Small intestine (tissue), 7 donors: ENCODE results near the gene GNA15. TPM values are rescaled to one million over a fixed set of nuclear protein-coding genes. Genes with fewer than 3 reads are reported as not detected.

Experiments
- DNase-seq, 2 donors: peaks; one replicate each; pipeline versions ENCODE4 v3.0.0 to v3.0.0-alpha.2; 2013
- FAIRE-seq: peaks from 2 replicates; lab custom pipeline; 2012; peaks lifted over from hg19 to GRCh38; lab: Jason Lieb, UNC
- H3K27ac ChIP-seq, 3 donors: one replicate each; pipeline ENCODE4 v1.5.1; 2013; ENCODE audit warnings: low read length in 2 of 3, mild to moderate bottlenecking in 2 of 3, control low read depth in 1 of 3, inconsistent platforms in 1 of 3, low read depth in 1 of 3, moderate library complexity in 1 of 3
- H3K27me3 ChIP-seq, 3 donors: one replicate each; pipeline ENCODE4 v1.6.1; 2013; ENCODE audit warnings: low read length in 3 of 3, inconsistent platforms in 1 of 3; ENCODE audit not compliant: control insufficient read depth in 3 of 3, insufficient read depth in 3 of 3
- H3K36me3 ChIP-seq, 3 donors: one replicate each; pipeline ENCODE4 v1.6.1; 2013; ENCODE audit warnings: low read length in 3 of 3, inconsistent platforms in 1 of 3, low read depth in 1 of 3, mild to moderate bottlenecking in 1 of 3, moderate library complexity in 1 of 3; ENCODE audit not compliant: control insufficient read depth in 3 of 3, insufficient read depth in 2 of 3
- H3K4me1 ChIP-seq, 3 donors: one replicate each; pipeline ENCODE4 v1.6.1; 2013; ENCODE audit warnings: low read length in 2 of 3, inconsistent platforms in 1 of 3, low read depth in 1 of 3, mild to moderate bottlenecking in 1 of 3, moderate library complexity in 1 of 3; ENCODE audit not compliant: control insufficient read depth in 3 of 3, insufficient read depth in 2 of 3
- H3K4me3 ChIP-seq, 3 donors: one replicate each; pipeline ENCODE4 v1.5.1; 2013; ENCODE audit warnings: low read length in 3 of 3, control low read depth in 1 of 3, inconsistent platforms in 1 of 3, low read depth in 1 of 3, mild to moderate bottlenecking in 1 of 3, moderate library complexity in 1 of 3
- H3K9me3 ChIP-seq, 2 donors: one replicate each; pipeline ENCODE4 v1.6.1; 2013; ENCODE audit warnings: low read depth in 1 of 2, low read length in 1 of 2; ENCODE audit not compliant: control insufficient read depth in 2 of 2, insufficient read depth in 1 of 2
- WGBS, 3 donors: extraction: QIAGEN DNeasy Blood & Tissue Kit; methylation state at CpG; one replicate each; pipeline ENCODE4 v1.1.7; 2013; 5-methylcytosine and 5-hydroxymethylcytosine counted together
- polyA plus RNA-seq, 4 donors: library from polyadenylated mRNA; stranded (reverse) in 3 of 4; unstranded in 1 of 4; fragments of 200-250 nt in 3 of 4; fragments of 120-200 nt in 1 of 4; gene quantifications; one replicate each; pipeline versions ENCODE4 v1.2.1 to v1.2.3, GENCODE V29; 2013
- donor health status: healthy with polysubstance abuse.
- donor health status: control.
- donor health status: control.
- donor health status: Bipolar disorder and iron deficiency.
- donor health status: healthy.

The GNA15 gene
- polyA plus RNA-seq, 4 donors, result 0.67 to 2.1 (median 1.7) TPM

GRCh38 chr19:3203805-3204645 lies 68.2 kb downstream of the GNA15 start:
- Histone ChIP-seq H3K4me1 (no peaks in the 10 kb centered on the region), H3K27ac (no peak overlapping the region), H3K4me3 (no peak overlapping the region), H3K36me3 (peaks cover 16 to 89% (median 24%) of the 10 kb centered on the region in 3 donors), H3K9me3 (no peaks in the 10 kb centered on the region), H3K27me3 (no peaks in the 10 kb centered on the region)
- 94 to 96% (median 96%) methylated on average over 42 to 43 of the region's 43 CpGs for WGBS, 3 donors
- DNase-seq (no peak), FAIRE-seq (no peak)

- Histone ChIP-seq H3K27me3 (no peaks in the 10 kb centered on the region), H3K4me1 (no peaks in the 10 kb centered on the region), H3K27ac (no peak overlapping the region), H3K36me3 (peaks cover 13 to 92% (median 19%) of the 10 kb centered on the region in 3 donors), H3K4me3 (no peak overlapping the region), H3K9me3 (no peaks in the 10 kb centered on the region)
- no peak for DNase-seq
- FAIRE-seq, result no peak
- WGBS, 3 donors, result 90 to 96% (median 94%) methylated on average over 29 to 35 of the region's 35 CpGs
Measured at GRCh38 chr19:3204646-3205275, 68.9 kb downstream of the GNA15 start.

- H3K9me3 ChIP-seq, result no peaks in the 10 kb centered on the region
- WGBS, 3 donors, result 92 to 97% (median 95%) methylated on average over 26 to 28 of the region's 28 CpGs
- H3K27ac ChIP-seq, result no peak overlapping the region
- H3K4me3 ChIP-seq, result no peak overlapping the region
- H3K4me1 ChIP-seq, result no peaks in the 10 kb centered on the region
- H3K27me3 ChIP-seq, result no peaks in the 10 kb centered on the region
- FAIRE-seq (no peak), DNase-seq (no peak)
- H3K36me3 ChIP-seq, result peaks cover 13 to 87% (median 18%) of the 10 kb centered on the region in 3 donors
Measured at GRCh38 chr19:3206216-3206953, 70.6 kb downstream of the GNA15 start.

DNA sequence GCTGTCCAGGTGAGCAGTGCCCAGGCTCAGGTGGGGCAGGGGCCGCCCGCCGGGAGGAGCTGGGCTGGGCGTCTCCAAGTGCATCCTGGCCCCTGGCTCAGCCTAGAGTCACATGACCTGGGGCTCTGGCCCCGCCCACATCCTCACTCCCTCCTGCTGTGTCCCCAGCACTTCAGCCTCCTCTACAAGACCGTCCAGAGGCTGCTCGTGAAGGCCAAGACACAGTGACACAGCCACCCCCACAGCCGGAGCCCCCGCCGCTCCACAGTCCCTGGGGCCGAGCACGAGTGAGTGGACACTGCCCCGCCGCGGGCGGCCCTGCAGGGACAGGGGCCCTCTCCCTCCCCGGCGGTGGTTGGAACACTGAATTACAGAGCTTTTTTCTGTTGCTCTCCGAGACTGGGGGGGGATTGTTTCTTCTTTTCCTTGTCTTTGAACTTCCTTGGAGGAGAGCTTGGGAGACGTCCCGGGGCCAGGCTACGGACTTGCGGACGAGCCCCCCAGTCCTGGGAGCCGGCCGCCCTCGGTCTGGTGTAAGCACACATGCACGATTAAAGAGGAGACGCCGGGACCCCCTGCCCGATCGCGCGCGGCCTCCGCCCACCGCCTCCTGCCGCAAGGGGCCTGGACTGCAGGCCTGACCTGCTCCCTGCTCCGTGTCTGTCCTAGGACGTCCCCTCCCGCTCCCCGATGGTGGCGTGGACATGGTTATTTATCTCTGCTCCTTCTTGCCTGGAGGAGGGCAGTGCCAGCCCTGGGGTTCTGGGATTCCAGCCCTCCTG lies 71.8 kb downstream of the GNA15 start:
- no peaks in the 10 kb centered on the region for H3K4me1 ChIP-seq
- H3K36me3 ChIP-seq, result peaks cover 13 to 74% (median 16%) of the 10 kb centered on the region in 3 donors
- H3K4me3 ChIP-seq, result no peak overlapping the region
- no peak for FAIRE-seq
- H3K27me3 ChIP-seq, result no peaks in the 10 kb centered on the region
- no peaks in the 10 kb centered on the region for H3K9me3 ChIP-seq
- no peak overlapping the region for H3K27ac ChIP-seq
- WGBS, 3 donors, result 89% methylated on average over 40 to 43 of the region's 43 CpGs
- no peak for DNase-seq

DNA sequence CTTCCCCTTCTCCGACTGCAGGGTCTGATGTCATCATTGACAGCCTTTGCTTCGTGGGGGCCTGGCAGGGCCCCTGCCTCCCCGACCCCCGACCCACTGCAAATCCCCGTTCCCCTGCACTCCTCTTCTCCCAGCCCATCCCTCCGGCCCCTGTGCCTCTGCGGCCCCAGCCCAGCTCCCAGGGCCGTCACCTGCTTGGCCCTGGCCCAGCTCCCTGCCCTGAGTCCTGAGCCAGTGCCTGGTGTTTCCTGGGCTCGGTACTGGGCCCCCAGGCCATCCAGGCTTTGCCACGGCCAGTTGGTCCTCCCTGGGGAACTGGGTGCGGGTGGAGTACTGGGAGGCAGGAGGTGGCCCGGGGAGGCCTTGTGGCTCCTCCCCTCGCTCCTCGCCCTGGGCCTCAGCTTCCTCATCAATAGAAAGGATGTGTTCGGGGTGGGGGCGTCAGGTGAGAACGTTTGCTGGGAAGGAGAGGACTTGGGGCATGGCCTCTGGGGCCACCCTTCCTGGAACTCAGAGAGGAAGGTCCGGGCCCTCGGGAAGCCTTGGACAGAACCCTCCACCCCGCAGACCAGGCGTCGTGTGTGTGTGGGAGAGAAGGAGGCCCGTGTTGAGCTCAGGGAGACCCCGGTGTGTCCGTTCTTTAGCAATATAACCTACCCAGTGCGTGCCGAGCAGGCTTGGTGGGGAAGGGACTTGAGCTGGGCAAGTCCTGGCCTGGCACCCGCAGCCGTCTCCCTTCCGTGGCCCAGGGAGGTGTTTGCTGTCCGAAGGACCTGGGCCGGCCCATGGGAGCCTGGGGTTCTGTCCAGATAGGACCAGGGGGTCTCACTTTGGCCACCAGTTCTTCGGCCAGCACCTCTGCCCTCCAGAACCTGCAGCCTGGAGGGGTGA lies 72.7 kb downstream of the GNA15 start:
- FAIRE-seq (no peak), DNase-seq (no peak)
- Histone ChIP-seq H3K27ac (no peak overlapping the region), H3K27me3 (no peaks in the 10 kb centered on the region), H3K36me3 (peaks cover 13 to 66% (median 15%) of the 10 kb centered on the region in 3 donors), H3K9me3 (no peaks in the 10 kb centered on the region), H3K4me1 (no peaks in the 10 kb centered on the region), H3K4me3 (no peak overlapping the region)
- 87 to 89% (median 88%) methylated on average over 29 to 33 of the region's 33 CpGs for WGBS, 3 donors

DNA sequence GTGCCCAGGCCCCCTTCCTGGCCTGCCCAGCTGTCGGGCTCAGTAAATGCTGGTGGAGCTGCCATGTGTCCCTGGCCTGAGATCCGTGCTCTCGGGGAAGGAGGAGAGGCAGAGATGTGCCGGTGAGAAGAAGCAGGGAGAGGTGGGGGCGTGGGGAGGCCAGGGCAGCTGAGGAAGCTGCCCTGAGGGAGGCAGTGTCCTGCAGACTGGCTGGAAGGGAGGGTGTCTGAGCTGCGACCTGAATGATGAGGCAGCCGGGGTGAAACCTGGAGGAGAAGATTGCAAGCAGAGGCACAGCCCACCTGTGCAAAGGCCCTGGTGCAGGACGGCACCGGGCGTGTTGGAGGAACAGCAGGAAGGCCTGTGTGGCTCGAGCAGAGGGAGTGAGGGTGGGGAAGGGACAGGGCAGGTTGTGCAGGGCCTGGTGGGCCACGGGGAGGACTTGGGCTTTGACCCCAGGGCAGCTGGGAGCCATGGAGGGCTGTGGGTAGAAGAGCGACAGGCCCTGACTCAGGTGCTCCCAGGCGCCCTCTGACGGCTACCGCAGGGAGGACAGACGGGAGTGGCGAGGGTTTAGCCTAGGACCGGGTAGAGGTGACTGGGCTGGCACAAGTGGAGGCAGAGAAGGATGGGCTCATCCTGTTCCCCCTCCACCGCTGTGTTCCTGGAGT lies 74.6 kb downstream of the GNA15 start:
- H3K27me3 ChIP-seq, result no peaks in the 10 kb centered on the region
- no peak overlapping the region for H3K27ac ChIP-seq
- peaks cover 7 to 51% (median 9%) of the 10 kb centered on the region in 3 donors for H3K36me3 ChIP-seq
- H3K9me3 ChIP-seq, result no peaks in the 10 kb centered on the region
- WGBS, 3 donors, result 33 to 42% (median 35%) methylated on average over 20 of the region's 20 CpGs
- DNase-seq, result peak; percentile 42 to 66
- H3K4me1 ChIP-seq, result no peaks in the 10 kb centered on the region
- no peak for FAIRE-seq
- no peak overlapping the region for H3K4me3 ChIP-seq

DNA sequence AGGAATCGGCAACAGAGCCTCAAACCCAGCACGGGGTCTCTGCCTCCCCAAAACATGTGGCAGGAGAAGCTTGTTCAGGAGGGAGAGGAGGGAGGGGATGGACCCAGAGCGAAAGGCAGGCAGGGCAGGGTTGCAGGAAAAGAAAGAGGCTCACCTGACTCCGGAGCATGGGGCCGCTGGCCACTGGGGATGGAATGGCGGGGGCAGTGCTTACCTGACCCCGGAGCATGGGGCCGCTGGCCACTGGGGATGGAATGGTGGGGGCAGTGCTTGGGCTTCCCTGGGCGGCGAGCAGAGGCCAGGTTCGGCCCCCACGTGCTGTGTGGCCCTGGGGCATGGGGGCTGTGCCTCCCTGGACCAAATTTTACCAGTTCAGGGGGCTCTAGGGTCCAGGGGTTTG lies 75.4 kb downstream of the GNA15 start:
- Histone ChIP-seq H3K27ac (no peak overlapping the region), H3K27me3 (no peaks in the 10 kb centered on the region), H3K36me3 (peaks cover 7 to 47% (median 7%) of the 10 kb centered on the region in 3 donors), H3K4me1 (no peaks in the 10 kb centered on the region), H3K4me3 (no peak overlapping the region), H3K9me3 (no peaks in the 10 kb centered on the region)
- DNase-seq (no peak), FAIRE-seq (no peak)
- 43 to 53% (median 49%) methylated on average over 12 of the region's 12 CpGs for WGBS, 3 donors
